ENCODE measurements around the gene SP9. TPM values are rescaled to one million over a fixed set of nuclear protein-coding genes. Genes with fewer than 3 reads are reported as not detected.

SP9 gene
- total RNA-seq, 2 donors from 2014 or later, result not detected

DNA sequence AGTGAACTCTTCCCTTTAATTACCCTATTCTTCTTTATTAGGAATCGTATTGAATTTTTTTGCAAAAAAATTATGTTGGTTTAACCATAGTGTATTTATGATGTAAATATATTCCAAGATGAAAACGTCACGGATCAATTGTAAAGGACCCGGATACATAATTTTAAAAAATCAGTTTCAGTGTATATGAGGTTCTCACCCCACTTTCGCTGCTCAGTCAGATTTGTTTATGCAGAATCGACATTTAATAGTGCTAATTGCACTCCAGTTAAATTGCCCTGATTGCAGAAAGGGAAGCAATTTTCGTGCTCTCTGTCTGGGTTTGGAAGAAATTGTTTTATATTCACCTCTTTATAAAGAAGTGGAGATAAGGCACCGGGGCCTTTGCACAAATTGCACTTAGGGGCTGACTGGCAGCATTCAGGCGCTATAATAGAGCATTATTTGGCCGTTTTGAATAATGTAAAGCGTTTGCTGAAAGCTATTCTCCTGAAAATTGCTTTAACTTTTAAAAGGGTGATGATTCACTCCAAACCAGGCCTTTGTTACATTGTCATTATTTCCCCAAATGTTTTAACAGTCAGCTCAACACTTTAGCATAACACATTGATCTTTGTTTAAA, 3.0 kb upstream of the SP9 start:
- Histone ChIP-seq H3K27me3 (ENCODE audit: control insufficient read depth, insufficient read depth, low read length, poor library complexity, severe bottlenecking) (peaks cover 99% of the 10 kb centered on the region), H3K4me3 (ENCODE audit: low read length) (peak overlapping the region; percentile 71), H3K4me1 (ENCODE audit: control insufficient read depth, insufficient read depth, low read length) (peaks cover 12% of the 10 kb centered on the region), H3K9me3 (ENCODE audit: control insufficient read depth, low read length) (no peaks in the 10 kb centered on the region), H3K9ac (ENCODE audit: extremely low read depth, low read length, poor library complexity, severe bottlenecking) (no peak overlapping the region), H3K27ac (ENCODE audit: low read depth, low read length) (no peak overlapping the region), H3K36me3 (ENCODE audit: control insufficient read depth, insufficient read depth, low read length) (no peaks in the 10 kb centered on the region)
- 2% methylated on average over 11 of the region's 11 CpGs; no CpG with 5 or more reads in 1 of the 2 experiments for WGBS, 2 experiments (ENCODE audit: insufficient coverage in 1 of 2, insufficient read length in 1 of 2)
- H3K4me1 Mint-ChIP-seq, result peaks cover 55% of the 10 kb centered on the region
- TF ChIP-seq, protein P1, sequence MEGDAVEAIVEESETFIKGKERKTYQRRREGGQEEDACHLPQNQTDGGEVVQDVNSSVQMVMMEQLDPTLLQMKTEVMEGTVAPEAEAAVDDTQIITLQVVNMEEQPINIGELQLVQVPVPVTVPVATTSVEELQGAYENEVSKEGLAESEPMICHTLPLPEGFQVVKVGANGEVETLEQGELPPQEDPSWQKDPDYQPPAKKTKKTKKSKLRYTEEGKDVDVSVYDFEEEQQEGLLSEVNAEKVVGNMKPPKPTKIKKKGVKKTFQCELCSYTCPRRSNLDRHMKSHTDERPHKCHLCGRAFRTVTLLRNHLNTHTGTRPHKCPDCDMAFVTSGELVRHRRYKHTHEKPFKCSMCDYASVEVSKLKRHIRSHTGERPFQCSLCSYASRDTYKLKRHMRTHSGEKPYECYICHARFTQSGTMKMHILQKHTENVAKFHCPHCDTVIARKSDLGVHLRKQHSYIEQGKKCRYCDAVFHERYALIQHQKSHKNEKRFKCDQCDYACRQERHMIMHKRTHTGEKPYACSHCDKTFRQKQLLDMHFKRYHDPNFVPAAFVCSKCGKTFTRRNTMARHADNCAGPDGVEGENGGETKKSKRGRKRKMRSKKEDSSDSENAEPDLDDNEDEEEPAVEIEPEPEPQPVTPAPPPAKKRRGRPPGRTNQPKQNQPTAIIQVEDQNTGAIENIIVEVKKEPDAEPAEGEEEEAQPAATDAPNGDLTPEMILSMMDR (conservative IDR thresholded peaks at IDR 0.05), result no peak
- no peak for DNase-seq
- no peaks in the 10 kb centered on the region for H3K36me3 Mint-ChIP-seq (ENCODE audit: low read depth)
- peak overlapping the region; percentile 46 for H3K4me3 Mint-ChIP-seq
- no peak overlapping the region for H3K27ac Mint-ChIP-seq
- peaks cover 96% of the 10 kb centered on the region for H3K27me3 Mint-ChIP-seq (ENCODE audit: insufficient read depth)
- no peaks in the 10 kb centered on the region for H3K9me3 Mint-ChIP-seq

DNA sequence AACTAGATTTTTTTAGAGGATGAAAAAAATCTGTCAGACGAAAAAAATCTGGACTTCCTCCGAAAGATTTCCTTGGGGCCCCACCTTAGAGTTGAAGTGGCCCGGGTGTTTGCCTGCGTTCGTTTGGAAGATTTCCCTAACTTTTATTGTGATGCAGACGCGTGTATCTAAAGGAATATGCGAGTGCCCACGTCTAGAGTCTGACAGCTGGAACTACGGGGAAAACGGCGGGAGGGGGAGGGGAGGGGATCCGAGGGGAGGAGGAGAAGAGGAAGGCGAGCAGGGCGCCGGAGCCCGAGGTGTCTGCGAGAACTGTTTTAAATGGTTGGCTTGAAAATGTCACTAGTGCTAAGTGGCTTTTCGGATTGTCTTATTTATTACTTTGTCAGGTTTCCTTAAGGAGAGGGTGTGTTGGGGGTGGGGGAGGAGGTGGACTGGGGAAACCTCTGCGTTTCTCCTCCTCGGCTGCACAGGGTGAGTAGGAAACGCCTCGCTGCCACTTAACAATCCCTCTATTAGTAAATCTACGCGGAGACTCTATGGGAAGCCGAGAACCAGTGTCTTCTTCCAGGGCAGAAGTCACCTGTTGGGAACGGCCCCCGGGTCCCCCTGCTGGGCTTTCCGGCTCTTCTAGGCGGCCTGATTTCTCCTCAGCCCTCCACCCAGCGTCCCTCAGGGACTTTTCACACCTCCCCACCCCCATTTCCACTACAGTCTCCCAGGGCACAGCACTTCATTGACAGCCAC, 2.4 kb upstream of the SP9 start:
- H3K9me3 Mint-ChIP-seq, result no peaks in the 10 kb centered on the region
- H3K4me3 ChIP-seq (ENCODE audit: low read length), result peak overlapping the region; percentile 71
- H3K9ac ChIP-seq (ENCODE audit: extremely low read depth, low read length, poor library complexity, severe bottlenecking), result no peak overlapping the region
- 0 to 2% methylated on average over 10 to 31 of the region's 31 CpGs for WGBS, 2 experiments (ENCODE audit: insufficient coverage in 1 of 2, insufficient read length in 1 of 2)
- H3K4me3 Mint-ChIP-seq, result peak overlapping the region; percentile 46
- peak; percentile 89 for DNase-seq
- H3K27ac Mint-ChIP-seq, result no peak overlapping the region
- peaks cover 99% of the 10 kb centered on the region for H3K27me3 ChIP-seq (ENCODE audit: control insufficient read depth, insufficient read depth, low read length, poor library complexity, severe bottlenecking)
- H3K9me3 ChIP-seq (ENCODE audit: control insufficient read depth, low read length), result no peaks in the 10 kb centered on the region
- peaks cover 96% of the 10 kb centered on the region for H3K27me3 Mint-ChIP-seq (ENCODE audit: insufficient read depth)
- H3K4me1 ChIP-seq (ENCODE audit: control insufficient read depth, insufficient read depth, low read length), result peaks cover 9% of the 10 kb centered on the region
- TF ChIP-seq, protein P1 (conservative IDR thresholded peaks at IDR 0.05), result peak; percentile 59
- H3K36me3 ChIP-seq (ENCODE audit: control insufficient read depth, insufficient read depth, low read length), result no peaks in the 10 kb centered on the region
- H3K4me1 Mint-ChIP-seq, result peaks cover 48% of the 10 kb centered on the region
- H3K36me3 Mint-ChIP-seq (ENCODE audit: low read depth), result no peaks in the 10 kb centered on the region
- H3K27ac ChIP-seq (ENCODE audit: low read depth, low read length), result no peak overlapping the region

DNA sequence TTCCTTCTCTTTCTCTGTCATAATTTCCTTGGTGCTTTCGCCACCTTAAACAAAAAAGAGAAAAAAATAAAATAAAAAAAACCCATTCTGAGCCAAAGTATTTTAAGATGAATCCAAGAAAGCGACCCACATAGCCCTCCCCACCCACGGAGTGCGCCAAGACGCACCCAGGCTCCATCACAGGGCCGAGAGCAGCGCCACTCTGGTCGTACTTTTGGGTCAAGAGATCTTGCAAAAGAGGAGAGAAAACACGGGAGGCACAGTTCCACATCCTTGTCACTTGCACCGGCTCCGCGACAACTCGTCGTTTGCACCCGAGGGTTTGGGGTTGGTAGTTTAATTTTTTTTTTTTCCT, 1.8 kb upstream of the SP9 start:
- WGBS, 2 experiments (ENCODE audit: insufficient coverage in 1 of 2, insufficient read length in 1 of 2), result 0 to 2% methylated on average over 7 to 15 of the region's 15 CpGs
- peak overlapping the region; percentile 46 for H3K4me3 Mint-ChIP-seq
- Histone ChIP-seq H3K4me1 (ENCODE audit: control insufficient read depth, insufficient read depth, low read length) (peaks cover 9% of the 10 kb centered on the region), H3K27ac (ENCODE audit: low read depth, low read length) (no peak overlapping the region), H3K4me3 (ENCODE audit: low read length) (peak overlapping the region; percentile 71), H3K9me3 (ENCODE audit: control insufficient read depth, low read length) (no peaks in the 10 kb centered on the region), H3K27me3 (ENCODE audit: control insufficient read depth, insufficient read depth, low read length, poor library complexity, severe bottlenecking) (peaks cover 99% of the 10 kb centered on the region), H3K9ac (ENCODE audit: extremely low read depth, low read length, poor library complexity, severe bottlenecking) (no peak overlapping the region), H3K36me3 (ENCODE audit: control insufficient read depth, insufficient read depth, low read length) (no peaks in the 10 kb centered on the region)
- H3K9me3 Mint-ChIP-seq, result no peaks in the 10 kb centered on the region
- H3K27me3 Mint-ChIP-seq (ENCODE audit: insufficient read depth), result peaks cover 96% of the 10 kb centered on the region
- peaks cover 45% of the 10 kb centered on the region for H3K4me1 Mint-ChIP-seq
- TF ChIP-seq, protein P1 (conservative IDR thresholded peaks at IDR 0.05), result peak; percentile 8
- no peaks in the 10 kb centered on the region for H3K36me3 Mint-ChIP-seq (ENCODE audit: low read depth)
- DNase-seq, result no peak
- no peak overlapping the region for H3K27ac Mint-ChIP-seq

All from endodermal cell (in vitro differentiated cells).